SK-N-SH (cell line): ENCODE measurements around the gene THEM5. TPM values are rescaled to one million over a fixed set of nuclear protein-coding genes. Genes with fewer than 3 reads are reported as not detected.

Source experiments
- CTCF ChIA-PET: fragments of 300-600, 350-600 bp; formaldehyde crosslinking; extraction: SDS; loops from one replicate; lab custom pipeline; 2021; lab: Yijun Ruan, JAX
- POLR2A ChIA-PET: fragments of 350-600 bp; sonication (Branson Sonifier 250); formaldehyde crosslinking; extraction: SDS; loops from one replicate; lab custom pipeline; 2020; ENCODE audit warnings: antibody characterized with exemption, inconsistent platforms; lab: Yijun Ruan, JAX
- DNase-seq: peaks from one replicate; pipeline ENCODE4 v3.0.0; 2012
- H2AFZ ChIP-seq: fragments of 200-600 bp; sonication (generic); 2 replicates; pipeline ENCODE4 v1.8.1; 2016; ENCODE audit warnings: antibody characterized with exemption, mild to moderate bottlenecking, low read depth
- H3F3A ChIP-seq: fragments of 200-600 bp; sonication (generic); replicated peaks from 2 replicates; pipeline ENCODE3; 2016; ENCODE audit warnings: antibody characterized with exemption, mild to moderate bottlenecking; ENCODE audit not compliant: insufficient read depth
- H3K27ac ChIP-seq, 2 experiments: fragments of 200-500 bp in 1 of 2; fragments of 200-600 bp in 1 of 2; sonication (Bioruptor generic) in 1 of 2; sonication (generic), shearing (Covaris generic) in 1 of 2; 2 replicates each; pipeline versions ENCODE4 v1.5.1 to v1.6.1; 2014 to 2016; ENCODE audit warnings: low read depth in 2 of 2, inconsistent platforms in 1 of 2, low read length in 1 of 2, mild to moderate bottlenecking in 1 of 2, mixed read lengths in 1 of 2
- H3K27me3 ChIP-seq: fragments of 200-600 bp; sonication (generic), shearing (Covaris generic); 2 replicates; pipeline ENCODE4 v1.6.1; 2016; ENCODE audit warnings: mixed run types; ENCODE audit not compliant: insufficient read depth
- H3K36me3 ChIP-seq, 2 experiments: fragments of 200-500 bp in 1 of 2; fragments of 200-600 bp in 1 of 2; sonication (Bioruptor generic) in 1 of 2; sonication (generic) in 1 of 2; replicated peaks in 1 of 2; 2 replicates each; pipeline versions ENCODE3 to v1.5.1; 2014 to 2016; ENCODE audit warnings: low read length in 1 of 2, mild to moderate bottlenecking in 1 of 2; ENCODE audit not compliant: insufficient read depth in 2 of 2, control insufficient read depth in 1 of 2
- H3K4me1 ChIP-seq, 2 experiments: fragments of 200-500 bp in 1 of 2; fragments of 200-600 bp in 1 of 2; sonication (Bioruptor generic) in 1 of 2; sonication (generic), shearing (Covaris generic) in 1 of 2; 2 replicates each; pipeline versions ENCODE4 v1.5.1 to v1.6.1; 2014 to 2016; ENCODE audit warnings: low read depth in 1 of 2, low read length in 1 of 2, mixed run types in 1 of 2; ENCODE audit not compliant: insufficient read depth in 2 of 2, control insufficient read depth in 1 of 2
- H3K4me2 ChIP-seq: fragments of 200-600 bp; sonication (generic), shearing (Covaris generic); 2 replicates; pipeline ENCODE4 v1.6.1; 2017; ENCODE audit warnings: mixed run types
- H3K4me3 ChIP-seq, 2 experiments: fragments of 200-500 bp in 1 of 2; fragments of 200-600 bp in 1 of 2; sonication (Bioruptor generic) in 1 of 2; sonication (generic), shearing (Covaris generic) in 1 of 2; 2 replicates each; pipeline versions ENCODE4 v1.5.1 to v1.8.1; 2014 to 2016; ENCODE audit warnings: low read depth in 2 of 2, inconsistent platforms in 1 of 2, low read length in 1 of 2, mild to moderate bottlenecking in 1 of 2, mixed read lengths in 1 of 2, moderate library complexity in 1 of 2
- H3K79me2 ChIP-seq: fragments of 200-600 bp; sonication (generic); 2 replicates; pipeline ENCODE4 v1.8.1; 2017; ENCODE audit warnings: mild to moderate bottlenecking; ENCODE audit not compliant: insufficient read depth
- H3K9ac ChIP-seq: fragments of 200-600 bp; sonication (generic); 2 replicates; pipeline ENCODE4 v1.6.1; 2017; ENCODE audit warnings: mixed run types
- H3K9me2 ChIP-seq: fragments of 200-600 bp; sonication (generic); 2 replicates; pipeline ENCODE4 v1.6.1; 2017; ENCODE audit warnings: mixed run types
- H3K9me3 ChIP-seq: fragments of 200-600 bp; sonication (generic); 2 replicates; pipeline ENCODE4 v1.6.1; 2017; ENCODE audit warnings: mixed run types, mild to moderate bottlenecking, moderate library complexity
- H4K20me1 ChIP-seq: fragments of 200-600 bp; sonication (generic); 2 replicates; pipeline ENCODE4 v1.6.1; 2017; ENCODE audit warnings: mild to moderate bottlenecking, mixed run types; ENCODE audit not compliant: insufficient read depth
- CHD2 ChIP-seq: fragments of 150-350 bp; IDR thresholded peaks from 2 replicates; pipeline ENCODE4 v1.6.1; 2018; ENCODE audit warnings: low read length; ENCODE audit not compliant: partially characterized antibody
- EZH2phosphoT487 ChIP-seq: fragments of 200-600 bp; sonication (generic); IDR thresholded peaks from 2 replicates; pipeline ENCODE4 v1.6.1; 2017; ENCODE audit warnings: low read depth, mixed run types, mild to moderate bottlenecking, antibody characterized with exemption, moderate library complexity, borderline replicate concordance
- FOXJ3 ChIP-seq: sonication (generic); formaldehyde crosslinking; IDR thresholded peaks from 2 replicates; pipeline ENCODE4 v1.5.1; 2020; ENCODE audit warnings: mild to moderate bottlenecking, missing genetic modification reagents
- GATA2 ChIP-seq: sonication (generic); formaldehyde crosslinking; IDR thresholded peaks from 2 replicates; pipeline ENCODE4 v1.5.0; 2020; ENCODE audit warnings: mild to moderate bottlenecking, missing genetic modification reagents
- IRF3 ChIP-seq: fragments of 150-350 bp; IDR thresholded peaks from 2 replicates; pipeline ENCODE4 v1.6.1; 2016; ENCODE audit warnings: mild to moderate bottlenecking, low read depth, low read length
- MXI1 ChIP-seq: IDR thresholded peaks from 2 replicates; pipeline ENCODE4 v1.6.1; 2012; ENCODE audit warnings: mild to moderate bottlenecking, low read depth, low read length, improper control_type of control experiment
- NFIC ChIP-seq: IDR thresholded peaks from 2 replicates; pipeline ENCODE4 v1.4.0; 2012; ENCODE audit warnings: borderline replicate concordance
- NRF1 ChIP-seq: IDR thresholded peaks from 2 replicates; pipeline ENCODE4 v1.6.1; 2012; ENCODE audit warnings: low read depth, mild to moderate bottlenecking, low read length
- PBX3 ChIP-seq: IDR thresholded peaks from 2 replicates; pipeline ENCODE4; 2012
- POLR2AphosphoS5 ChIP-seq: IDR thresholded peaks from 2 replicates; pipeline ENCODE4 v1.6.1; 2012; ENCODE audit warnings: low read depth, low read length
- RCOR1 ChIP-seq: fragments of 150-350 bp; IDR thresholded peaks from 2 replicates; pipeline ENCODE4 v1.6.1; 2017; ENCODE audit warnings: antibody characterized with exemption, low read length
- REST ChIP-seq: IDR thresholded peaks from 2 replicates; pipeline ENCODE4 v1.6.1; 2012; ENCODE audit warnings: mild to moderate bottlenecking, low read depth, low read length, moderate library complexity
- SMC3 ChIP-seq: IDR thresholded peaks from 2 replicates; pipeline ENCODE4 v1.6.1; 2012; ENCODE audit warnings: low read depth, low read length, improper control_type of control experiment
- USF1 ChIP-seq: IDR thresholded peaks from 2 replicates; pipeline ENCODE4 v1.4.0; 2012; ENCODE audit warnings: low read depth, borderline replicate concordance
- USF2 ChIP-seq: fragments of 150-350 bp; IDR thresholded peaks from 2 replicates; pipeline ENCODE4 v1.6.1; 2017; ENCODE audit warnings: antibody characterized with exemption, low read length, low read depth, borderline replicate concordance
- YY1 ChIP-seq: IDR thresholded peaks from 2 replicates; pipeline ENCODE4 v1.4.0; 2012; ENCODE audit warnings: low read depth, mild to moderate bottlenecking
- ZBTB33 ChIP-seq: IDR thresholded peaks from 2 replicates; pipeline ENCODE4 v1.4.0; 2012; ENCODE audit warnings: low read depth, borderline replicate concordance
- WGBS: methylation state at CpG from one replicate; pipeline ENCODE4 v1.1.6; 2017; ENCODE audit warnings: low lambda C conversion rate; 5-methylcytosine and 5-hydroxymethylcytosine counted together
- polyA plus RNA-seq, 3 experiments: library from polyadenylated mRNA; depleted of rRNA; stranded (reverse); fragments of >200 nt; gene quantifications; 2 replicates each; pipeline ENCODE4 v1.2.3, GENCODE V29; 2012

THEM5 gene
- polyA plus RNA-seq, 1 of the 3 experiments (the other 2 are of a cell fraction): not detected

- Histone ChIP-seq H3K9ac (no peak overlapping the region), H3K9me3 (no peaks in the 10 kb centered on the region), H2AFZ (no peak overlapping the region), H3K27ac (no peak overlapping the region), H3F3A (no peaks in the 10 kb centered on the region), H3K4me1 (peaks cover 0 to 61% of the 10 kb centered on the region in 2 experiments; a peak in 2 of 4 replicates), H3K79me2 (no peaks in the 10 kb centered on the region), H3K4me2 (no peak overlapping the region), H4K20me1 (no peaks in the 10 kb centered on the region), H3K4me3 (no peak overlapping the region), H3K36me3 (no peaks in the 10 kb centered on the region), H3K27me3 (no peaks in the 10 kb centered on the region; the same call in 1 of the 2 replicates), H3K9me2 (no peaks in the 10 kb centered on the region)
- ChIA-PET POLR2A (no interaction called here), CTCF (interaction anchor here (2.0 to 7.8 kb wide), 2 partner anchors 11 to 91 kb away, joined by 8 to 46 read pairs; no protein-coding TSS in a partner anchor)
- TF ChIP-seq POLR2AphosphoS5: no peak
- TF ChIP-seq RCOR1: no peak
- no peak for TF ChIP-seq NRF1
- no peak for TF ChIP-seq NFIC
- TF ChIP-seq PBX3: no peak
- TF ChIP-seq EZH2phosphoT487: no peak
- 69% methylated on average over 7 of the region's 9 CpGs for WGBS
- no peak for DNase-seq
Observed at GRCh38 chr1:151825204-151825603, 28.3 kb downstream of the THEM5 start.

- H3K27me3 ChIP-seq: no peaks in the 10 kb centered on the region; the same call in 1 of the 2 replicates
- H4K20me1 ChIP-seq: no peaks in the 10 kb centered on the region
- H3K4me1 ChIP-seq: peaks cover 0 to 61% of the 10 kb centered on the region in 2 experiments; a peak in 2 of 4 replicates
- peak; percentile 67 for DNase-seq
- no peaks in the 10 kb centered on the region for H3K9me2 ChIP-seq
- no peak overlapping the region for H3K9ac ChIP-seq
- H3K27ac ChIP-seq: peak overlapping the region in 1 of 2 experiments; percentile 81; a peak in 1 of 4 replicates
- no peak overlapping the region for H3K4me2 ChIP-seq
- 53% methylated on average over 8 of the region's 8 CpGs for WGBS
- CTCF ChIA-PET: interaction anchor here (0.9 to 7.8 kb wide), 3 partner anchors 13 to 89 kb away, joined by 3 to 46 read pairs (median 8); no protein-coding TSS in a partner anchor
- no peaks in the 10 kb centered on the region for H3K9me3 ChIP-seq
- H3F3A ChIP-seq: no peaks in the 10 kb centered on the region
- H3K36me3 ChIP-seq: no peaks in the 10 kb centered on the region
- POLR2A ChIA-PET: interaction anchor here (2.0 kb wide), 1 partner anchor 9 kb away, joined by 6 read pairs; no protein-coding TSS in a partner anchor
- H3K4me3 ChIP-seq: no peak overlapping the region
- no peak overlapping the region for H2AFZ ChIP-seq
- H3K79me2 ChIP-seq: no peaks in the 10 kb centered on the region
- TF ChIP-seq GATA2 (CRISPR knock-in tag): peak; percentile 23; the same call in 1 of the 2 replicates
- TF ChIP-seq POLR2AphosphoS5: no peak
- TF ChIP-seq CHD2: no peak
- TF ChIP-seq MXI1: 0 out of 2 replicates have a peak, but pooled peaks have one; percentile 30
- TF ChIP-seq SMC3: no peak
- no peak for TF ChIP-seq REST
- no peak for TF ChIP-seq USF1
- TF ChIP-seq YY1: no peak
- no peak for TF ChIP-seq ZBTB33
- TF ChIP-seq USF2: no peak
- no peak for TF ChIP-seq IRF3
- no peak for TF ChIP-seq FOXJ3 (CRISPR knock-in tag)
Observed at GRCh38 chr1:151823175-151823574, 30.3 kb downstream of the THEM5 start.
